ENCODE results near the gene HTT. TPM values are rescaled to one million over a fixed set of nuclear protein-coding genes. Genes with fewer than 3 reads are reported as not detected.

Gene HTT
- total and polyA plus RNA-seq, 5 donors from 2014 or later: 4.8 to 101 (median 6.4) TPM

- DNase-seq (no peak), ATAC-seq (ENCODE audit: low read depth in 2 of 2) (no peak)
- H3K27me3 Mint-ChIP-seq: no peaks in the 10 kb centered on the region
- no peaks in the 10 kb centered on the region for H3K9me3 Mint-ChIP-seq
- peaks cover 61% of the 10 kb centered on the region for H3K36me3 ChIP-seq (ENCODE audit: control insufficient read depth, insufficient read depth, low read length)
- H3K9me3 ChIP-seq (ENCODE audit: control insufficient read depth in 2 of 2, low read length in 2 of 2): no peaks in the 10 kb centered on the region
- peaks cover 23% of the 10 kb centered on the region for H3K4me1 ChIP-seq (ENCODE audit: control insufficient read depth, insufficient read depth, low read length, poor library complexity, severe bottlenecking)
- no peak overlapping the region for H3K4me3 Mint-ChIP-seq
- H3K27ac ChIP-seq (ENCODE audit: insufficient read depth, low read length, poor library complexity, severe bottlenecking): no peak overlapping the region
- H3K36me3 Mint-ChIP-seq: peaks cover 41% of the 10 kb centered on the region
- peak overlapping the region in 2 of 3 donors; percentile 56 to 68 for H3K27ac Mint-ChIP-seq
- H3K4me1 Mint-ChIP-seq: peaks cover 27 to 45% (median 29%) of the 10 kb centered on the region in 4 donors
- no peaks in the 10 kb centered on the region for H3K27me3 ChIP-seq (ENCODE audit: control insufficient read depth, insufficient read depth, low read length)
- no peak overlapping the region for H3K4me3 ChIP-seq (ENCODE audit: low read depth, low read length)
Observed at GRCh38 chr4:3207531-3208037, 133.1 kb downstream of the HTT start.

- no peak overlapping the region for H3K4me3 ChIP-seq (ENCODE audit: low read depth, low read length)
- peak overlapping the region in 1 of 3 donors; percentile 80 for H3K27ac Mint-ChIP-seq
- H3K4me1 ChIP-seq (ENCODE audit: control insufficient read depth, insufficient read depth, low read length, poor library complexity, severe bottlenecking): peaks cover 10% of the 10 kb centered on the region
- no peak overlapping the region for H3K4me3 Mint-ChIP-seq
- peaks cover 47% of the 10 kb centered on the region for H3K36me3 Mint-ChIP-seq
- no peaks in the 10 kb centered on the region for H3K9me3 ChIP-seq (ENCODE audit: control insufficient read depth in 2 of 2, low read length in 2 of 2)
- peaks cover 16 to 33% (median 18%) of the 10 kb centered on the region in 4 donors for H3K4me1 Mint-ChIP-seq
- no peaks in the 10 kb centered on the region for H3K27me3 ChIP-seq (ENCODE audit: control insufficient read depth, insufficient read depth, low read length)
- H3K27ac ChIP-seq (ENCODE audit: insufficient read depth, low read length, poor library complexity, severe bottlenecking): no peak overlapping the region
- peaks cover 74% of the 10 kb centered on the region for H3K36me3 ChIP-seq (ENCODE audit: control insufficient read depth, insufficient read depth, low read length)
- H3K27me3 Mint-ChIP-seq: no peaks in the 10 kb centered on the region
- DNase-seq (no peak), ATAC-seq (ENCODE audit: low read depth in 2 of 2) (no peak)
- no peaks in the 10 kb centered on the region for H3K9me3 Mint-ChIP-seq
Observed at GRCh38 chr4:3208826-3209225, 134.3 kb downstream of the HTT start.

- no peaks in the 10 kb centered on the region for H3K27me3 Mint-ChIP-seq
- no peaks in the 10 kb centered on the region for H3K27me3 ChIP-seq (ENCODE audit: control insufficient read depth, insufficient read depth, low read length)
- peaks cover 4% of the 10 kb centered on the region for H3K4me1 ChIP-seq (ENCODE audit: control insufficient read depth, insufficient read depth, low read length, poor library complexity, severe bottlenecking)
- H3K36me3 ChIP-seq (ENCODE audit: control insufficient read depth, insufficient read depth, low read length): peaks cover 81% of the 10 kb centered on the region
- no peak for ATAC-seq (ENCODE audit: low read depth in 2 of 2)
- no peaks in the 10 kb centered on the region for H3K9me3 ChIP-seq (ENCODE audit: control insufficient read depth in 2 of 2, low read length in 2 of 2)
- H3K4me3 Mint-ChIP-seq: no peak overlapping the region
- H3K9me3 Mint-ChIP-seq: no peaks in the 10 kb centered on the region
- peak overlapping the region in 1 of 3 donors; percentile 48 for H3K27ac Mint-ChIP-seq
- no peak overlapping the region for H3K27ac ChIP-seq (ENCODE audit: insufficient read depth, low read length, poor library complexity, severe bottlenecking)
- peaks cover 55% of the 10 kb centered on the region for H3K36me3 Mint-ChIP-seq
- no peak for DNase-seq
- H3K4me1 Mint-ChIP-seq: peaks cover 11 to 25% (median 14%) of the 10 kb centered on the region in 4 donors
- H3K4me3 ChIP-seq (ENCODE audit: low read depth, low read length): no peak overlapping the region
Observed at GRCh38 chr4:3209551-3210325, 135.3 kb downstream of the HTT start.

GRCh38 chr4:3210467-3210866, 136.0 kb downstream of the HTT start:
- DNase-seq: no peak
- Histone ChIP-seq H3K4me3 (ENCODE audit: low read depth, low read length) (no peak overlapping the region), H3K27ac (ENCODE audit: insufficient read depth, low read length, poor library complexity, severe bottlenecking) (no peak overlapping the region), H3K36me3 (ENCODE audit: control insufficient read depth, insufficient read depth, low read length) (peaks cover 88% of the 10 kb centered on the region), H3K27me3 (ENCODE audit: control insufficient read depth, insufficient read depth, low read length) (no peaks in the 10 kb centered on the region), H3K4me1 (ENCODE audit: control insufficient read depth, insufficient read depth, low read length, poor library complexity, severe bottlenecking) (no peaks in the 10 kb centered on the region), H3K9me3 (ENCODE audit: control insufficient read depth in 2 of 2, low read length in 2 of 2) (no peaks in the 10 kb centered on the region)
- Mint-ChIP-seq H3K27me3 (no peaks in the 10 kb centered on the region), H3K4me1 (peaks cover 11 to 23% (median 14%) of the 10 kb centered on the region in 4 donors), H3K4me3 (no peak overlapping the region), H3K36me3 (peaks cover 59% of the 10 kb centered on the region), H3K27ac (no peak overlapping the region), H3K9me3 (no peaks in the 10 kb centered on the region)
- ATAC-seq (ENCODE audit: low read depth in 2 of 2): no peak

GRCh38 chr4:3211866-3212265, 137.4 kb downstream of the HTT start:
- Mint-ChIP-seq H3K27me3 (no peaks in the 10 kb centered on the region), H3K4me1 (peaks cover 8 to 15% (median 14%) of the 10 kb centered on the region in 4 donors), H3K27ac (no peak overlapping the region), H3K9me3 (no peaks in the 10 kb centered on the region), H3K36me3 (peaks cover 58% of the 10 kb centered on the region), H3K4me3 (no peak overlapping the region)
- Histone ChIP-seq H3K4me1 (ENCODE audit: control insufficient read depth, insufficient read depth, low read length, poor library complexity, severe bottlenecking) (no peaks in the 10 kb centered on the region), H3K9me3 (ENCODE audit: control insufficient read depth in 2 of 2, low read length in 2 of 2) (no peaks in the 10 kb centered on the region), H3K27ac (ENCODE audit: insufficient read depth, low read length, poor library complexity, severe bottlenecking) (no peak overlapping the region), H3K27me3 (ENCODE audit: control insufficient read depth, insufficient read depth, low read length) (no peaks in the 10 kb centered on the region), H3K4me3 (ENCODE audit: low read depth, low read length) (no peak overlapping the region), H3K36me3 (ENCODE audit: control insufficient read depth, insufficient read depth, low read length) (peaks cover 93% of the 10 kb centered on the region)
- DNase-seq (no peak), ATAC-seq (ENCODE audit: low read depth in 2 of 2) (no peak)

- H3K27me3 Mint-ChIP-seq: no peaks in the 10 kb centered on the region
- peaks cover 4 to 9% (median 8%) of the 10 kb centered on the region in 4 donors for H3K4me1 Mint-ChIP-seq
- H3K27me3 ChIP-seq (ENCODE audit: control insufficient read depth, insufficient read depth, low read length): no peaks in the 10 kb centered on the region
- peaks cover 93% of the 10 kb centered on the region for H3K36me3 ChIP-seq (ENCODE audit: control insufficient read depth, insufficient read depth, low read length)
- no peak overlapping the region for H3K27ac ChIP-seq (ENCODE audit: insufficient read depth, low read length, poor library complexity, severe bottlenecking)
- H3K4me3 ChIP-seq (ENCODE audit: low read depth, low read length): no peak overlapping the region
- DNase-seq (no peak), ATAC-seq (ENCODE audit: low read depth in 2 of 2) (no peak)
- H3K36me3 Mint-ChIP-seq: peaks cover 57% of the 10 kb centered on the region
- peak overlapping the region in 1 of 3 donors; percentile 69 for H3K27ac Mint-ChIP-seq
- H3K9me3 ChIP-seq (ENCODE audit: control insufficient read depth in 2 of 2, low read length in 2 of 2): no peaks in the 10 kb centered on the region
- no peaks in the 10 kb centered on the region for H3K4me1 ChIP-seq (ENCODE audit: control insufficient read depth, insufficient read depth, low read length, poor library complexity, severe bottlenecking)
- H3K9me3 Mint-ChIP-seq: no peaks in the 10 kb centered on the region
- H3K4me3 Mint-ChIP-seq: no peak overlapping the region
Observed at GRCh38 chr4:3212391-3213105, 138.1 kb downstream of the HTT start.

GRCh38 chr4:3213106-3213425, 138.6 kb downstream of the HTT start:
- Mint-ChIP-seq H3K4me3 (no peak overlapping the region), H3K27me3 (no peaks in the 10 kb centered on the region), H3K4me1 (peaks cover 0 to 4% (median 3%) of the 10 kb centered on the region in 4 donors), H3K36me3 (peaks cover 57% of the 10 kb centered on the region), H3K27ac (peak overlapping the region in 1 of 3 donors; percentile 69), H3K9me3 (no peaks in the 10 kb centered on the region)
- Histone ChIP-seq H3K27me3 (ENCODE audit: control insufficient read depth, insufficient read depth, low read length) (no peaks in the 10 kb centered on the region), H3K4me3 (ENCODE audit: low read depth, low read length) (no peak overlapping the region), H3K9me3 (ENCODE audit: control insufficient read depth in 2 of 2, low read length in 2 of 2) (no peaks in the 10 kb centered on the region), H3K27ac (ENCODE audit: insufficient read depth, low read length, poor library complexity, severe bottlenecking) (no peak overlapping the region), H3K4me1 (ENCODE audit: control insufficient read depth, insufficient read depth, low read length, poor library complexity, severe bottlenecking) (no peaks in the 10 kb centered on the region), H3K36me3 (ENCODE audit: control insufficient read depth, insufficient read depth, low read length) (peaks cover 94% of the 10 kb centered on the region)
- ATAC-seq (ENCODE audit: low read depth in 2 of 2) (no peak), DNase-seq (no peak)

All from CD4-positive, CD25-positive, alpha-beta regulatory T cell (primary cell).